Immature natural killer cell (primary cell): ENCODE measurements around the gene SS18L1. TPM values are rescaled to one million over a fixed set of nuclear protein-coding genes. Genes with fewer than 3 reads are reported as not detected.

ENCODE experiments used
- DNase-seq, 3 donors: peaks; one replicate each; pipeline ENCODE4 v3.0.0; 2022; ENCODE audit warnings: mixed read lengths in 1 of 3
- H3K27ac Mint-ChIP-seq, 6 donors: one replicate each; pipeline ENCODE4 v1.8.0; 2020; ENCODE audit warnings: mixed read lengths in 6 of 6, mild to moderate bottlenecking in 5 of 6, inconsistent platforms in 4 of 6, moderate library complexity in 3 of 6
- H3K27me3 Mint-ChIP-seq, 3 donors: one replicate each; pipeline ENCODE4 v1.8.0; 2020 to 2021; ENCODE audit warnings: low read depth in 3 of 3, mild to moderate bottlenecking in 3 of 3, mixed read lengths in 3 of 3, moderate library complexity in 3 of 3, inconsistent platforms in 1 of 3
- H3K36me3 Mint-ChIP-seq, 3 donors: one replicate each; pipeline ENCODE4 v1.8.0; 2020; ENCODE audit warnings: mixed read lengths in 3 of 3, inconsistent platforms in 2 of 3, mild to moderate bottlenecking in 2 of 3
- H3K4me1 Mint-ChIP-seq, 2 donors: one replicate each; pipeline ENCODE4 v1.8.0; 2020; ENCODE audit warnings: inconsistent platforms in 2 of 2, mild to moderate bottlenecking in 2 of 2, mixed read lengths in 2 of 2, moderate library complexity in 1 of 2
- H3K4me3 Mint-ChIP-seq, 5 donors: one replicate each; pipeline ENCODE4 v1.8.0; 2020; ENCODE audit warnings: mild to moderate bottlenecking in 5 of 5, mixed read lengths in 5 of 5, inconsistent platforms in 3 of 5, moderate library complexity in 3 of 5
- H3K9me3 Mint-ChIP-seq, 6 donors: one replicate each; pipeline ENCODE4 v1.8.0; 2020; ENCODE audit warnings: mild to moderate bottlenecking in 6 of 6, mixed read lengths in 6 of 6, inconsistent platforms in 4 of 6, moderate library complexity in 3 of 6
- polyA plus RNA-seq, 3 donors: library from polyadenylated mRNA; unstranded; fragments of 300-500 nt; fragmentation: Illumina TruSeq; gene quantifications; one replicate each; pipeline ENCODE4 v1.2.3, GENCODE V29; 2021

SS18L1 gene
- polyA plus RNA-seq, 3 donors from 2014 or later: 0.39 to 0.68 TPM; not detected in 1

- H3K9me3 Mint-ChIP-seq: no peaks in the 10 kb centered on the region
- H3K36me3 Mint-ChIP-seq: peaks cover 0 to 10% (median 9%) of the 10 kb centered on the region in 3 donors
- peaks cover 0 to 4% (median 0%) of the 10 kb centered on the region in 3 donors for H3K27me3 Mint-ChIP-seq
- H3K27ac Mint-ChIP-seq: no peak overlapping the region
- peaks cover 7 to 8% of the 10 kb centered on the region in 2 donors for H3K4me1 Mint-ChIP-seq
- no peak overlapping the region for H3K4me3 Mint-ChIP-seq
- no peak for DNase-seq
Observed at GRCh38 chr20:62177307-62177706, 33.7 kb downstream of the SS18L1 start.

DNA sequence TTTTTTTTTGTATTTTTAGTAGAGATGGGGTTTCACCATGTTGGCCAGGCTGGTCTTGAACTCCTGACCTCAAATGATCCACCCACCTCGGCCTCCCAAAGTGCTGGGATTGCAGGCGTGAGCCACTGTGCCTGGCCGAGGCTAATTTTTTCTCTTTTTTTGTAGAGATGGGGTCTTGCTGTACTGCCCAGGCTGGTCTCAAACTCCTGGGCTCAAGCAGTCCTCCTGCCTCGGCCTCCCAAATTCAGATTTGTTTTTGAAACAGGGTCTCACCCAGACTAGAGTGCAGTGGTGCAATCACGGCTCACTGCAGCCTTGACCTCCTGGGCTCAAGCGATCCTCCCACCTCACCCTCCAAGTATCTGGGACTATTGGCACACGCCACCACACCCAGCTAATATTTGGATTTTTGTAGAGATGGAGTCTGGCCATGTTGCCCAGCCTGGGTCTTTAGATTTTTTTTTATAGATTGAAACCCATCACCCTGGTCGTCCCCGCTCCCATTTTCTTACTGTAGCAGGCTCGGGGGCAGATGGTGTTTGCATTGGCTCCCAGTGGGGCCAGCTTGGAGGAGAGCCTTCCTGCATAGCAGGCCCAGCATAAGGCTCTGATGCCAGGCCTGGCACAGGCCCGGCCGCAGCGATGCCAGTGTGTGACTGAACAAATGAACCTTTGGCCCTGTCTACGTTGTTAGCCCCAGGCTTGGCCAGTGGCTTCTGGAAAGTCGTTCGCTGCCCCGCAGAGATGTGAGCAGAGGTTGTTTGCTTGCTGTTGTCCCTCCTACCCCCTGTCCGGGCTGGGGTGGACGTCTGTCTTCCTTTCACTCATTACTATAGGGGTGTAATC, 35.0 kb downstream of the SS18L1 start:
- Mint-ChIP-seq H3K4me3 (no peak overlapping the region), H3K9me3 (no peaks in the 10 kb centered on the region), H3K27ac (no peak overlapping the region), H3K4me1 (peaks cover 13% of the 10 kb centered on the region in 2 donors), H3K36me3 (peaks cover 0 to 10% (median 9%) of the 10 kb centered on the region in 3 donors), H3K27me3 (peaks cover 5 to 13% (median 8%) of the 10 kb centered on the region in 3 donors)
- DNase-seq: no peak

DNA sequence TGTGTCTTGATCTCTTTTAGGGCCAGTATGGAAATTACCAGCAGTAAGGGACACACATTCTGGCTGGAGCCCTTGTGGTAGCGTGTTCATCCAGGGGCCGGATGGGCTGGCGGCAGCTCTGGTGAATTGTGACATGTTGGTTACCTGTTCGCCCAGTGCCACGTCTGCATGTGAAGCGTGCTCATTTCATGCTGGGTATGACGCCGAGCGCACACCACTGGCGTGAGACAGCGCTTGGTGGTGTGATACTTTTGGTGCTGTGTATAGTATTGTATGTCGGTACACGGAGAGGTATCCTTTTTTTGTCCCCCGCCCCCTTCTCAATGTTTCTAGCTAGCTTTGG, 35.6 kb downstream of the SS18L1 start:
- peaks cover 18% of the 10 kb centered on the region in 2 donors for H3K4me1 Mint-ChIP-seq
- H3K9me3 Mint-ChIP-seq: no peaks in the 10 kb centered on the region
- H3K27me3 Mint-ChIP-seq: peaks cover 5 to 13% (median 9%) of the 10 kb centered on the region in 3 donors
- H3K4me3 Mint-ChIP-seq: no peak overlapping the region
- DNase-seq: no peak
- peaks cover 0 to 10% (median 6%) of the 10 kb centered on the region in 3 donors for H3K36me3 Mint-ChIP-seq
- no peak overlapping the region for H3K27ac Mint-ChIP-seq

- Mint-ChIP-seq H3K27ac (peak overlapping the region; percentile 90 to 97 (median 95)), H3K27me3 (peaks cover 6 to 13% (median 9%) of the 10 kb centered on the region in 3 donors), H3K36me3 (no peaks in the 10 kb centered on the region), H3K9me3 (no peaks in the 10 kb centered on the region), H3K4me3 (peak overlapping the region; percentile 85 to 94 (median 92)), H3K4me1 (peaks cover 27 to 36% of the 10 kb centered on the region in 2 donors)
- DNase-seq: no peak
Observed at GRCh38 chr20:62181808-62182207, 38.2 kb downstream of the SS18L1 start.

DNA sequence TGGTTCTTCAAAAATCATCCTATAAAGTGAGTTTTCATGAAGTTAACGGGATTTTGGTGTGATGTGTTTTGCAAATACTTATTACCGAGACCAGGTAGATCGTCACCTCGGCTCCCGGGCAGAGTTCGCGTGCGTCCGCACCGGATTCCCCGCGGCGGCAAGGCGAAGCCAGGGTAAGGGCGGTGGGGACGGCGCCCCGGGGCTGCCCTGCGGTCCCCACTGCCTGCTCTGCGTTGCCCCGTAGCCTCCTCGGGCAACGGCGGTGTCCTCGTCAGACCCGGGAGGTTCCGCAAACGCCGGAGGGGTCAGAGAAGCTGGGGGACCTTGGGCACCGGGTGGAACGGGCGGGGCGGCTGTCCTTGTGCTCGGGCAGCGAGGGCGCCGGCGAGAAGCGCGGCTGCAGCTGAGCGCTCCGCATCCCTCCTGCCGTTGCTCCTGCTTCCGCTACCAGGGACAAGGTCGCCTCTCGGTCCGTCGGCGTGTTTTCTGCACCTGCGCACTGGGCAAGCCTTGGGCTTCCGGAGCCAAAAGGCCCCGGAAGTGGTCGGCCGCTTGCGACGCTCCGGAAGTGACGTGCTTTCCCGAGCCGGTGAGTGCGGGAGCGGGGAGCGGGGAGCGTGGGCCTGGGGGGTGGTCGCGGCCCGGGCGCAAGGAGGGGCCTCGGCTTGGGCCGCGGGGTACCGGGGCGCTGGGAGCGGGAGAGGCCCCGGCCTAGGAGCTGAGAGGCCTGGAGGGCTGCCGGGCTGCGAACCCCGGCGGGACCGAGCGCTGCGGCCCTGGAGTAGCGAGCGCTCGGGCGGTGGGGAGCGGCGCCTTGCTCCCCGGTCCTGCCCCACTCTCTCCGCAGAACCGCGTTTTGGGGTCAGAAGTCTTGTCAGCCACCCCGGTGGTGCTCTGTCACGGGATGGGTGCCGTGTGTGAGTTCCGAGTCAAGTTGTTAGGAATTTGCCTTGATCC, 39.2 kb downstream of the SS18L1 start, which contains the start of gene MTG2:
TSS of gene MTG2 (plus strand) at position 560 of the 957 bp plus-strand sequence. CDS start 10,393 bp downstream, outside the sequence.
- Mint-ChIP-seq H3K27ac (peak within 1 kb of the TSS; percentile 94 to 97 (median 96)), H3K9me3 (no peaks in the 10 kb centered on the region), H3K4me1 (peaks cover 30 to 46% of the 10 kb centered on the region in 2 donors), H3K27me3 (peaks cover 6 to 13% (median 12%) of the 10 kb centered on the region in 3 donors), H3K4me3 (peak within 1 kb of the TSS; percentile 85 to 94 (median 92)), H3K36me3 (no peaks in the 10 kb centered on the region)
- DNase-seq: peak; percentile 92 to 93 (median 93)

DNA sequence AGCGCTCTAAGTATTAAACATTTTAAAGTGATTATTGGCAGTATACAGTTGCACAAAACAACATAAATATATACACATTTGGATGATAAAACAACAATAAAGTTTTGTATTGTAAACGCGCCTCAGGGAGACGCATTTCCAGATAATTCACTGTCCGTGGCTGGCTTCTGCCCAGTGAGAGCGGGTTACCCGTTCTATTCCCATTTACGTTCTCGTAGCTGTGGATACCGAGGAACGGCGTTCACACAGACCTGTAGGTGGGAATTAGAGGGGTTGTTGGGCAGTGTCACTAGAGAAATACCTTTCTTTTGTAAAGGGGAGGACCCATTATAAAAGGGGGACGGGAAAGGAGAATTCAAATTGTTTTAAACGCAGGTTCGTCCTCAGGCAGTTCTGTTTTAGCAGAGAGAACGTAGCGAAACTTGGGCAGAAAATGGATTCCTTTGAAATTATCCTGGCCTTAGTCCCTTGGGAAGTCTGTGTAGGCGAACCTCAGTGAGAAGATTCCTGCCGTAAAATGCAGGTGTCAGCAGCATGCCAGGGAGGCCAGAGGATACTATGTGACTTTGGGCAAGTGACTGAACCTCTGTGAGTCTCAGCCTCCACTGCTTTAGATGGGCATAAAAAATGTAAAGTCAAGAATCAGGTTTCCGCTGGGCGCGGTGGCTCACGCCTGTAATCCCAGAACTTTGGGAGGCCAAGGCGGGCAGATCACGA, 40.0 kb downstream of the SS18L1 start:
- DNase-seq: no peak

GRCh38 chr20:62186096-62186426, 42.5 kb downstream of the SS18L1 start:
- DNase-seq: no peak
- H3K4me1 Mint-ChIP-seq: peaks cover 30 to 54% of the 10 kb centered on the region in 2 donors
- H3K27ac Mint-ChIP-seq: no peak overlapping the region
- no peaks in the 10 kb centered on the region for H3K9me3 Mint-ChIP-seq
- H3K4me3 Mint-ChIP-seq: no peak overlapping the region
- peaks cover 0 to 10% (median 0%) of the 10 kb centered on the region in 3 donors for H3K36me3 Mint-ChIP-seq
- peaks cover 6 to 13% (median 12%) of the 10 kb centered on the region in 3 donors for H3K27me3 Mint-ChIP-seq

More for the DNA sequence above, 40.0 kb downstream of the SS18L1 start:
- Mint-ChIP-seq H3K4me1 (peaks cover 30 to 48% of the 10 kb centered on the region in 2 donors), H3K9me3 (no peaks in the 10 kb centered on the region), H3K4me3 (peak overlapping the region; percentile 85 to 94 (median 92)), H3K36me3 (no peaks in the 10 kb centered on the region), H3K27me3 (peaks cover 6 to 13% (median 12%) of the 10 kb centered on the region in 3 donors), H3K27ac (peak overlapping the region; percentile 84 to 96 (median 95))

DNA sequence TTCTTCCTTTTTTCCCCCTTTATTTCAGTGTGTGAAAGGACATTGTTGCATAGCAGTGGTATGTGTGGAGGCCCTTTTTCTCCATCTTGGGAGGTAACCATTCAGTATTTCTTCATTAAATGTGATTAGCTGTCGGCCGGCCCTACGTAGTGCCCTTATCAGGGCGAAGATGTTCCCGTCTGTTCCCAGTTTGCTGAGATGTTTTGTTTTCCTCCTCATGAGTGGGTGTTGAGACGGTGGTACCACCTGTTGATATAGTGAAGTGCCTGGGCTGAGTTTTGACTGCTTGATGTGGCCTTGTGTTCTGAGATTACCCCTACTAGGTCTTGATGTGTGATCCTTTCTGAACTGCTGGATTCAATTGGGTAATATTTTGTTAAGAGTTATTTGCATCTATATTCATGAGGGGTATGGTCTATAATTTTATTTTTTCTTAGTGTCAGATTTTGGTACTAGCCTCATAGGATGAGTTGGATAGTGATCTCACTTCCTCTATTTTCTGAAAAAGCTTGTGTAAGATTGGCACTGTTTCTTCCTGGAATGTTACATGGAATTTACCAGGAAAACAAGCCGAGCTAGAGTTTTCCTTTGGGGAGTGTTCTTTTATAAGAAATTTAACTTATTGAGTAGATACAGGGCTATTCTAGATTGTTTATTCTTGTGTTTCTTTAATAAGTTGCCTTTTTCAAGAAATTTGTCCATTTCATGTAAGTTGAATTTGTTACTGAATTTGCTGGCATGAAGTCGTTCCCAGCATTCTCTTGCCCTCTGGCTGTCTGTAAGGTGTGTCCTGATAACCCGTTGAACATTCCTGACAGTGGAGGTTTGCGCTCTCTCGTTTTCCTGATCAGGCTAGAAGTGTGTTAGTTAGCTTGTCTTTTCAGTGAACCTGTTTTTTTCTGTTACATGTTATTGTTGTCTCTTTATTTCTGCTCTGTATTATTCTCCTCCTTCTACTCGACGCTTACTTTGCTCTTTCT, 43.6 kb downstream of the SS18L1 start:
- Mint-ChIP-seq H3K9me3 (no peaks in the 10 kb centered on the region), H3K36me3 (peaks cover 0 to 10% (median 0%) of the 10 kb centered on the region in 3 donors), H3K4me1 (peaks cover 24 to 47% of the 10 kb centered on the region in 2 donors), H3K4me3 (peak overlapping the region in 1 of 5 donors; percentile 45), H3K27me3 (peaks cover 6 to 12% (median 10%) of the 10 kb centered on the region in 3 donors), H3K27ac (peak overlapping the region in 4 of 6 donors; percentile 4 to 85 (median 42))
- DNase-seq: no peak

DNA sequence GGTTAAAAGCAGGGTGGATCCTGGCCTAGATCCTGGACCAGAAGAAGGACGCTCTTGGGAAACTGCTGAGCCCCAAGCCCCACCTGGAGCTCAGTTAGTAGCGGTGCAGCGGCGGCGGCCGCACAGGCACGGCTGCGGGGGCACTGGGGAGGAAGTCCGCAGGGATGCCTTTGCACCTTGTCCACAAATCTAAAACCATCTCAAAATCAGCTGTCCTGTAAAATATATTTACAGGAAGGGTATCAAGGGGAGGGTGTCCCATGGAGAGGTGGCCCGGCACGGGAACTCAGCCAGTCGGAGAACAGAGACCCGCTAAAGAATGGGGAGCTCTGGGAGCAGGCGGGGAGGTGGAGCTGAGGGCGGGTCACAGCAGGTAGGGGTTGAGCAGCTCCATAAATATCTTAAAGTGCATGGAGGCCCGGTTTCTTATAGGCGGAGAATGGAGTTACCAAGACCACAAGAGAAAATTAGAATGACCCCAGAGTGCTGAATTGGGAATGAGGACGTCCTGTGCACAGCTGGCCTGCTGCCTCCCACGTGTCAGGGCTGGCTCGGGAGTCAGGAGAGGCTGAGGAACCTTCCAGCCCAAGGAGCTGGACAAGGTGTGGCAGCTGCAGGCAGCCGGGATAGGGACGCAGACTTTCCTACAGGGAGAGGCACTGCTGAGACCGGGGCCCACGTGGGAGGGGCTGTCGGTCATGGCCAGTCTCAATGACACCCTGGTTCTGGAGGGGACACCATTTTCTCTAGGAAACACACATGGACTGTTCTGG, 47.3 kb downstream of the SS18L1 start:
- DNase-seq: no peak
- peaks cover 0 to 6% (median 2%) of the 10 kb centered on the region in 3 donors for H3K27me3 Mint-ChIP-seq
- H3K27ac Mint-ChIP-seq: no peak overlapping the region
- peaks cover 4 to 14% (median 4%) of the 10 kb centered on the region in 3 donors for H3K36me3 Mint-ChIP-seq
- H3K4me1 Mint-ChIP-seq: peaks cover 4 to 26% of the 10 kb centered on the region in 2 donors
- H3K4me3 Mint-ChIP-seq: no peak overlapping the region
- H3K9me3 Mint-ChIP-seq: no peaks in the 10 kb centered on the region

GRCh38 chr20:62191781-62192559, 48.4 kb downstream of the SS18L1 start:
- H3K36me3 Mint-ChIP-seq: peaks cover 4 to 14% (median 4%) of the 10 kb centered on the region in 3 donors
- H3K4me1 Mint-ChIP-seq: peaks cover 1 to 16% of the 10 kb centered on the region in 2 donors
- no peak overlapping the region for H3K27ac Mint-ChIP-seq
- H3K27me3 Mint-ChIP-seq: peaks cover 0 to 6% (median 0%) of the 10 kb centered on the region in 3 donors
- H3K9me3 Mint-ChIP-seq: no peaks in the 10 kb centered on the region
- H3K4me3 Mint-ChIP-seq: no peak overlapping the region
- no peak for DNase-seq

DNA sequence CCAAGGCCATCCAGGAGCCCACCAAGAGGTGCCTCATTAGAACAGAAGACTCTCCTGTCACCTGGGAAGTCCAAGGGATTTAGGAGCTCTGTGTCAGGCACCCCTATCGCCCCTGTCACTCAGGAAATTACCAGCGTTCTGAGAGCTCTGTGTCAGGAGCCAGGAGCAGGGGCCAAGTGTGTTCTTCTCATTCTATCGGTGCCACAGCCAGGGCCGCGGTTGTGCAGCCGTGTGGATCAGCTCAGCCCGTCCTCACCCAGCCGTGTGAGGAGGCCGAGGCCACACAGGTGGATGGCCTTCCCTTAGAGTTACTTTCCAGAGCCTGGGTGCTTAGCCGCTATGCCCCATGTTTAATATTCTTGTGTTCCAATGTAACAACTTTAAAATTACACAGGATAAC, 49.1 kb downstream of the SS18L1 start:
- Mint-ChIP-seq H3K27me3 (peaks cover 0 to 3% (median 0%) of the 10 kb centered on the region in 3 donors), H3K27ac (no peak overlapping the region), H3K4me1 (peaks cover 0 to 10% of the 10 kb centered on the region in 2 donors), H3K9me3 (no peaks in the 10 kb centered on the region), H3K36me3 (peaks cover 4 to 14% (median 4%) of the 10 kb centered on the region in 3 donors), H3K4me3 (no peak overlapping the region)
- DNase-seq: no peak
